IMR-90 (cell line): ENCODE data around the gene SMARCC2. TPM values are rescaled to one million over a fixed set of nuclear protein-coding genes. Genes with fewer than 3 reads are reported as not detected.

Source experiments
- ATAC-seq: fragments of 200-7000 bp; cut with Tn5 transposase; 2 replicates; pipeline ENCODE4 v1.9.1; 2020; ENCODE audit warnings: low read depth, mild to moderate bottlenecking, moderate library complexity
- BruUV-seq: library from RNA; stranded (reverse); fragments of 400-500 nt; replicated peaks from 2 replicates; lab custom pipeline; 2021; lab: Mats Ljungman, UMichigan
- CTCF ChIA-PET: fragments of 300-600 bp; formaldehyde crosslinking; extraction: SDS; loops from one replicate; lab custom pipeline; 2021; ENCODE audit warnings: antibody characterized with exemption; lab: Yijun Ruan, JAX
- POLR2A ChIA-PET: fragments of 300-600 bp; sonication (Branson Sonifier 250); formaldehyde crosslinking; loops from one replicate; lab custom pipeline; 2022; ENCODE audit warnings: antibody characterized with exemption; ENCODE audit not compliant: unreplicated experiment; lab: Charles Lee
- DNase-seq: peaks from one replicate; pipeline ENCODE4 v3.0.0; 2013
- H2AFZ ChIP-seq: replicated peaks from 2 replicates; pipeline ENCODE3; 2013; ENCODE audit warnings: low read length, mild to moderate bottlenecking; ENCODE audit not compliant: poor library complexity
- H2AK5ac ChIP-seq: 2 replicates; pipeline ENCODE4 v1.6.1; 2013; ENCODE audit warnings: low read depth, low read length, inconsistent platforms
- H2AK9ac ChIP-seq: replicated peaks from 2 replicates; pipeline ENCODE3; 2013; ENCODE audit warnings: mild to moderate bottlenecking, low read depth, low read length, moderate library complexity; ENCODE audit not compliant: poor library complexity
- H2BK120ac ChIP-seq: 2 replicates; pipeline ENCODE4 v1.6.1; 2013; ENCODE audit warnings: low read depth, low read length, inconsistent platforms
- H2BK15ac ChIP-seq: 3 replicates; pipeline ENCODE4 v1.6.1; 2013; ENCODE audit warnings: low read depth, low read length, inconsistent platforms
- H2BK20ac ChIP-seq: 2 replicates; pipeline ENCODE4 v1.6.1; 2013; ENCODE audit warnings: low read depth, mild to moderate bottlenecking, inconsistent platforms, low read length, moderate library complexity
- H2BK5ac ChIP-seq: 2 replicates; pipeline ENCODE4 v1.6.1; 2013; ENCODE audit warnings: mild to moderate bottlenecking, low read depth, low read length, inconsistent platforms; ENCODE audit not compliant: poor library complexity, severe bottlenecking
- H3K14ac ChIP-seq: replicated peaks from 2 replicates; pipeline ENCODE4 v1.6.1; 2013; ENCODE audit warnings: low read depth, low read length, inconsistent platforms
- H3K18ac ChIP-seq: 2 replicates; pipeline ENCODE4 v1.6.1; 2013; ENCODE audit warnings: low read depth, low read length, control low read depth
- H3K23ac ChIP-seq: 2 replicates; pipeline ENCODE4 v1.6.1; 2013; ENCODE audit warnings: low read depth, low read length, inconsistent platforms
- H3K27ac ChIP-seq: 2 replicates; pipeline ENCODE4 v1.5.1; 2013; ENCODE audit warnings: mild to moderate bottlenecking, control low read depth, low read length; ENCODE audit not compliant: insufficient read depth
- H3K27me3 ChIP-seq: 2 replicates; pipeline ENCODE4 v1.6.1; 2013; ENCODE audit warnings: low read length; ENCODE audit not compliant: control insufficient read depth, insufficient read depth
- H3K36me3 ChIP-seq: 2 replicates; pipeline ENCODE4 v1.6.1; 2013; ENCODE audit warnings: low read length, mixed read lengths; ENCODE audit not compliant: control insufficient read depth, insufficient read depth
- H3K4ac ChIP-seq: 2 replicates; pipeline ENCODE4 v1.6.1; 2013; ENCODE audit warnings: low read depth, low read length, inconsistent platforms
- H3K4me1 ChIP-seq: 2 replicates; pipeline ENCODE4 v1.6.1; 2013; ENCODE audit warnings: low read length, mixed read lengths; ENCODE audit not compliant: control insufficient read depth, insufficient read depth
- H3K4me2 ChIP-seq: 2 replicates; pipeline ENCODE4 v1.6.1; 2013; ENCODE audit warnings: low read depth, mild to moderate bottlenecking, control low read depth, low read length, moderate library complexity
- H3K4me3 ChIP-seq: 2 replicates; pipeline ENCODE4 v1.5.1; 2013; ENCODE audit warnings: low read depth, mild to moderate bottlenecking, control low read depth, low read length, moderate library complexity; ENCODE audit not compliant: insufficient read depth
- H3K56ac ChIP-seq: 2 replicates; pipeline ENCODE4 v1.6.1; 2013; ENCODE audit warnings: low read length, inconsistent platforms; ENCODE audit not compliant: insufficient read depth; ENCODE audit errors: extremely low read depth
- H3K79me1 ChIP-seq, 2 experiments: 2 replicates each; pipeline ENCODE4 v1.6.1; 2013; ENCODE audit warnings: low read length in 2 of 2, inconsistent platforms in 1 of 2, low read depth in 1 of 2
- H3K9ac ChIP-seq: 2 replicates; pipeline ENCODE4 v1.6.1; 2013; ENCODE audit warnings: low read depth, low read length, control low read depth
- H3K9me1 ChIP-seq: 2 replicates; pipeline ENCODE4 v1.6.1; 2013; ENCODE audit warnings: low read length, inconsistent platforms; ENCODE audit not compliant: insufficient read depth
- H3K9me3 ChIP-seq: 2 replicates; pipeline ENCODE4 v1.6.1; 2013; ENCODE audit warnings: low read length; ENCODE audit not compliant: control insufficient read depth, insufficient read depth
- H4K20me1 ChIP-seq: 2 replicates; pipeline ENCODE4 v1.6.1; 2013; ENCODE audit warnings: low read length, inconsistent platforms; ENCODE audit not compliant: insufficient read depth
- H4K5ac ChIP-seq: 2 replicates; pipeline ENCODE4 v1.6.1; 2013; ENCODE audit warnings: mild to moderate bottlenecking, low read depth, low read length, control low read depth
- H4K8ac ChIP-seq, 2 experiments: 2 replicates each; pipeline ENCODE4 v1.6.1; 2013; ENCODE audit warnings: low read depth in 2 of 2, low read length in 2 of 2, control low read depth in 1 of 2, inconsistent platforms in 1 of 2
- H4K91ac ChIP-seq: 2 replicates; pipeline ENCODE4 v1.6.1; 2013; ENCODE audit warnings: low read depth, low read length, inconsistent platforms; ENCODE audit not compliant: insufficient read depth
- BHLHE40 ChIP-seq: fragments of 150-350 bp; IDR thresholded peaks from 2 replicates; pipeline ENCODE4 v1.6.1; 2016; ENCODE audit warnings: mild to moderate bottlenecking, low read depth, low read length
- CEBPB ChIP-seq: IDR thresholded peaks from 2 replicates; pipeline ENCODE4 v1.6.1; 2012; ENCODE audit warnings: low read depth, low read length, improper control_type of control experiment
- CHD1 ChIP-seq: IDR thresholded peaks from 2 replicates; pipeline ENCODE4 v1.6.1; 2012; ENCODE audit warnings: low read depth, low read length, improper control_type of control experiment
- NFE2L2 ChIP-seq: fragments of 150-350 bp; IDR thresholded peaks from 2 replicates; pipeline ENCODE4 v1.6.1; 2016; ENCODE audit warnings: low read depth, mild to moderate bottlenecking, low read length
- POLR2A ChIP-seq: IDR thresholded peaks from 2 replicates; pipeline ENCODE4 v1.6.1; 2012; ENCODE audit warnings: mild to moderate bottlenecking, low read depth, low read length
- RAD21 ChIP-seq: IDR thresholded peaks from 2 replicates; pipeline ENCODE4 v1.6.1; 2012; ENCODE audit warnings: low read length, improper control_type of control experiment
- RCOR1 ChIP-seq: IDR thresholded peaks from 2 replicates; pipeline ENCODE4 v1.6.1; 2012; ENCODE audit warnings: mild to moderate bottlenecking, low read length, improper control_type of control experiment; ENCODE audit not compliant: insufficient replicate concordance
- SMC3 ChIP-seq: fragments of 150-350 bp; IDR thresholded peaks from 2 replicates; pipeline ENCODE4 v1.6.1; 2016; ENCODE audit warnings: low read depth, mild to moderate bottlenecking, antibody characterized with exemption, low read length, moderate library complexity
- WGBS, 2 experiments: methylation state at CpG; one replicate each; pipeline versions ENCODE4 v1.1.5 to v1.1.7; 2013; ENCODE audit warnings: missing lambda C conversion rate in 2 of 2; ENCODE audit not compliant: insufficient read length in 1 of 2; ENCODE audit errors: extremely low coverage in 2 of 2; 5-methylcytosine and 5-hydroxymethylcytosine counted together
- dilution Hi-C: fragments of 300-500 bp; cut with HindIII; formaldehyde crosslinking; loops from one replicate; pipeline ENCODE4 v1.14.3; 2018; ENCODE audit warnings: low sequenced_read_pairs; ENCODE audit not compliant: unreplicated experiment
- in situ Hi-C: fragments of 300-500 bp; cut with MboI; formaldehyde crosslinking; loops from 3 replicates; pipeline ENCODE4 v1.14.3; 2019; ENCODE audit warnings: low sequenced_read_pairs, inconsistent platforms, mixed read lengths
- intact Hi-C: fragments of 100-400 bp; cut with micrococcal nuclease; formaldehyde crosslinking; loops from 2 replicates; pipeline ENCODE4 v1.10.0; 2022
- polyA plus RNA-seq, 3 experiments: library from polyadenylated mRNA; depleted of rRNA; stranded (reverse); fragments of >200 nt; gene quantifications; 2 replicates each; pipeline ENCODE4 v1.2.3, GENCODE V29; 2012; ENCODE audit warnings: low replicate concordance in 1 of 3
- total RNA-seq: library from RNA; depleted of rRNA; stranded (reverse); fragments of >200 nt; gene quantifications from 2 replicates; pipeline ENCODE4 v1.2.3, GENCODE V29; 2012
- TF ChIP-seq, protein P1 (sequence below): fragments of 150-350 bp; IDR thresholded peaks from 2 replicates; pipeline ENCODE4 v1.6.1; 2017; ENCODE audit warnings: mild to moderate bottlenecking, antibody characterized with exemption, low read length, low read depth
- TF ChIP-seq, protein P2 (sequence below): conservative IDR thresholded peaks from 2 replicates; pipeline ENCODE4 v1.5.1; 2012; ENCODE audit warnings: mild to moderate bottlenecking, low read depth, low read length, improper control_type of control experiment

SMARCC2 gene
- total and polyA plus RNA-seq, 2 of the 4 experiments (the other 2 are of a cell fraction): 42.3 to 43.8 TPM

DNA sequence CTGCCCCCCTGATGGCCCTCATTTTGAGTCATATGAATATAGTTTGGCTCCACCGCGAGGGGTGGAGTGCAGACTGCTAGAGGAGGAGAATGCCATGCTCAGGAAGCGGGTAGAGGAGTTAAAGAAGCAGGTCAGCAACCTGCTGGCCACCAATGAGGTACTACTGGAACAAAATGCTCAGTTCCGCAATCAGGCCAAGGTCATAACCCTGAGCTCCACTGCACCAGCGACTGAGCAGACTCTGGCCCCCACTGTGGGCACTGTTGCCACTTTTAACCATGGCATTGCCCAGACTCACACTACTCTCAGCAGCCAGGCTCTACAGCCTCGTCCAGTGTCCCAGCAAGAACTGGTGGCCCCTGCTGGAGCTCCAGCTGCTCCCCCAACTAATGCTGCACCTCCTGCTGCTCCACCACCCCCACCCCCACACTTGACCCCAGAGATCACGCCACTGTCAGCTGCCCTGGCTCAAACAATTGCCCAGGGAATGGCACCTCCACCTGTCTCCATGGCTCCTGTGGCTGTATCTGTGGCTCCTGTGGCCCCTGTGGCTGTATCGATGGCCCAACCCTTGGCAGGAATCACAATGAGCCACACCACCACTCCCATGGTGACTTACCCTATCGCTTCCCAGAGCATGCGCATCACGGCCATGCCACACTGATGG lies 67.9 kb downstream of the SMARCC2 start:
- no peak overlapping the region for H3K4me2 ChIP-seq
- H3K79me1 ChIP-seq: peaks cover 13 to 70% of the 10 kb centered on the region in 2 experiments
- H2AK5ac ChIP-seq: no peak overlapping the region
- POLR2A ChIA-PET: no interaction called here
- TF ChIP-seq RAD21: no peak
- TF ChIP-seq, protein P1, sequence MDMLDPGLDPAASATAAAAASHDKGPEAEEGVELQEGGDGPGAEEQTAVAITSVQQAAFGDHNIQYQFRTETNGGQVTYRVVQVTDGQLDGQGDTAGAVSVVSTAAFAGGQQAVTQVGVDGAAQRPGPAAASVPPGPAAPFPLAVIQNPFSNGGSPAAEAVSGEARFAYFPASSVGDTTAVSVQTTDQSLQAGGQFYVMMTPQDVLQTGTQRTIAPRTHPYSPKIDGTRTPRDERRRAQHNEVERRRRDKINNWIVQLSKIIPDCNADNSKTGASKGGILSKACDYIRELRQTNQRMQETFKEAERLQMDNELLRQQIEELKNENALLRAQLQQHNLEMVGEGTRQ: no peak
- TF ChIP-seq POLR2A: no peak
- TF ChIP-seq SMC3: no peak
- TF ChIP-seq BHLHE40: no peak
- TF ChIP-seq CHD1: no peak
- TF ChIP-seq RCOR1: no peak
- TF ChIP-seq NFE2L2: no peak
- TF ChIP-seq, protein P2, sequence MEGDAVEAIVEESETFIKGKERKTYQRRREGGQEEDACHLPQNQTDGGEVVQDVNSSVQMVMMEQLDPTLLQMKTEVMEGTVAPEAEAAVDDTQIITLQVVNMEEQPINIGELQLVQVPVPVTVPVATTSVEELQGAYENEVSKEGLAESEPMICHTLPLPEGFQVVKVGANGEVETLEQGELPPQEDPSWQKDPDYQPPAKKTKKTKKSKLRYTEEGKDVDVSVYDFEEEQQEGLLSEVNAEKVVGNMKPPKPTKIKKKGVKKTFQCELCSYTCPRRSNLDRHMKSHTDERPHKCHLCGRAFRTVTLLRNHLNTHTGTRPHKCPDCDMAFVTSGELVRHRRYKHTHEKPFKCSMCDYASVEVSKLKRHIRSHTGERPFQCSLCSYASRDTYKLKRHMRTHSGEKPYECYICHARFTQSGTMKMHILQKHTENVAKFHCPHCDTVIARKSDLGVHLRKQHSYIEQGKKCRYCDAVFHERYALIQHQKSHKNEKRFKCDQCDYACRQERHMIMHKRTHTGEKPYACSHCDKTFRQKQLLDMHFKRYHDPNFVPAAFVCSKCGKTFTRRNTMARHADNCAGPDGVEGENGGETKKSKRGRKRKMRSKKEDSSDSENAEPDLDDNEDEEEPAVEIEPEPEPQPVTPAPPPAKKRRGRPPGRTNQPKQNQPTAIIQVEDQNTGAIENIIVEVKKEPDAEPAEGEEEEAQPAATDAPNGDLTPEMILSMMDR: no peak
- TF ChIP-seq CEBPB: no peak
- H2BK20ac ChIP-seq: no peak overlapping the region
- dilution Hi-C loops: no loop called here
- no peak overlapping the region for H2AFZ ChIP-seq
- H3K4me1 ChIP-seq: peaks cover 8% of the 10 kb centered on the region
- H3K9me3 ChIP-seq: no peaks in the 10 kb centered on the region
- H3K36me3 ChIP-seq: peaks cover 16% of the 10 kb centered on the region
- no peak overlapping the region for H3K23ac ChIP-seq
- H3K27ac ChIP-seq: no peak overlapping the region
- peaks cover 7% of the 10 kb centered on the region for H4K20me1 ChIP-seq
- no peaks in the 10 kb centered on the region for H3K27me3 ChIP-seq
- no peak overlapping the region for H4K91ac ChIP-seq
- H2BK120ac ChIP-seq: no peak overlapping the region
- no peak overlapping the region for H3K9ac ChIP-seq
- no peak overlapping the region for H3K56ac ChIP-seq
- DNase-seq: no peak
- ATAC-seq: no peak
- no peak overlapping the region for H2BK5ac ChIP-seq
- H3K4ac ChIP-seq: no peak overlapping the region
- 98% methylated on average over 4 of the region's 11 CpGs; no CpG with 5 or more reads in 1 of the 2 experiments for WGBS, 2 experiments
- no peak overlapping the region for H4K5ac ChIP-seq
- intact Hi-C loops: no loop called here
- CTCF ChIA-PET: interaction anchor here (0.6 kb wide), 1 partner anchor 26 kb away, joined by 5 read pairs; no protein-coding TSS in a partner anchor
- H3K9me1 ChIP-seq: no peaks in the 10 kb centered on the region
- BruUV-seq: no TSS peak
- peak overlapping the region; percentile 77 for H2AK9ac ChIP-seq
- in situ Hi-C loops: no loop called here
- H2BK15ac ChIP-seq: no peak overlapping the region
- H3K14ac ChIP-seq: no peak overlapping the region
- H3K4me3 ChIP-seq: no peak overlapping the region
- H3K18ac ChIP-seq: no peak overlapping the region
- no peak overlapping the region for H4K8ac ChIP-seq
